Neuronal stem cell (in vitro differentiated cells): Measurements from ENCODE around the gene RNF220.

Source experiments
- DNase-seq: peaks from one replicate; pipeline ENCODE4 v3.0.0-alpha.2; 2013; ENCODE audit warnings: low spot score
- H2AFZ ChIP-seq: one replicate; pipeline ENCODE4 v1.6.1; 2013; ENCODE audit warnings: mild to moderate bottlenecking, low read length, inconsistent platforms
- H2AK5ac ChIP-seq: 2 replicates; pipeline ENCODE4 v1.6.1; 2013; ENCODE audit warnings: low read depth, mild to moderate bottlenecking, inconsistent platforms, low read length, moderate library complexity, mixed read lengths
- H2BK120ac ChIP-seq: 2 replicates; pipeline ENCODE4 v1.6.1; 2013; ENCODE audit warnings: low read depth, mild to moderate bottlenecking, inconsistent platforms, low read length, moderate library complexity, mixed read lengths
- H2BK12ac ChIP-seq: one replicate; pipeline ENCODE4 v1.6.1; 2013; ENCODE audit warnings: low read length, inconsistent platforms
- H2BK15ac ChIP-seq: 2 replicates; pipeline ENCODE4 v1.6.1; 2013; ENCODE audit warnings: mild to moderate bottlenecking, low read length, inconsistent platforms, mixed read lengths
- H2BK5ac ChIP-seq: one replicate; pipeline ENCODE4 v1.6.1; 2013; ENCODE audit warnings: inconsistent platforms, mild to moderate bottlenecking, low read length, moderate library complexity
- H3K14ac ChIP-seq: one replicate; pipeline ENCODE4 v1.6.1; 2013; ENCODE audit warnings: low read length, inconsistent platforms
- H3K18ac ChIP-seq: 2 replicates; pipeline ENCODE4 v1.6.1; 2013; ENCODE audit warnings: low read length, inconsistent platforms
- H3K23ac ChIP-seq: 2 replicates; pipeline ENCODE4 v1.6.1; 2013; ENCODE audit warnings: low read depth, mild to moderate bottlenecking, mixed read lengths, low read length, inconsistent platforms; ENCODE audit not compliant: poor library complexity
- H3K27ac ChIP-seq: replicated peaks from 3 replicates; pipeline ENCODE4 v1.5.1; 2013; ENCODE audit warnings: low read length, inconsistent platforms
- H3K27me3 ChIP-seq, 3 experiments: 2 replicates each; pipeline ENCODE4 v1.6.1; 2013; ENCODE audit warnings: low read length in 3 of 3, mild to moderate bottlenecking in 2 of 3, inconsistent platforms in 1 of 3, low read depth in 1 of 3, mixed read lengths in 1 of 3, moderate library complexity in 1 of 3; ENCODE audit not compliant: control insufficient read depth in 3 of 3, insufficient read depth in 3 of 3
- H3K36me3 ChIP-seq, 2 donors: replicated peaks in 1 of 2; 2 replicates each; pipeline ENCODE4 v1.6.1; 2013; ENCODE audit warnings: low read length in 2 of 2; ENCODE audit not compliant: control insufficient read depth in 2 of 2, insufficient read depth in 2 of 2
- H3K4ac ChIP-seq: 2 replicates; pipeline ENCODE4 v1.6.1; 2013; ENCODE audit warnings: inconsistent platforms, mild to moderate bottlenecking, low read length, moderate library complexity
- H3K4me1 ChIP-seq, 2 donors: 1 replicate in 1 of 2; 2 replicates in 1 of 2; pipeline ENCODE4 v1.6.1; 2013; ENCODE audit warnings: low read length in 2 of 2, low read depth in 1 of 2; ENCODE audit not compliant: control insufficient read depth in 2 of 2, insufficient read depth in 1 of 2
- H3K4me2 ChIP-seq: one replicate; pipeline ENCODE4 v1.6.1; 2013; ENCODE audit warnings: mild to moderate bottlenecking, low read length, inconsistent platforms; ENCODE audit not compliant: insufficient read depth, poor library complexity, severe bottlenecking
- H3K4me3 ChIP-seq, 2 donors: 2 replicates each; pipeline ENCODE4 v1.5.1; 2013; ENCODE audit warnings: low read length in 2 of 2, mild to moderate bottlenecking in 2 of 2, inconsistent platforms in 1 of 2, moderate library complexity in 1 of 2
- H3K79me1 ChIP-seq: one replicate; pipeline ENCODE4 v1.6.1; 2013; ENCODE audit warnings: low read depth, mild to moderate bottlenecking, inconsistent platforms, low read length, moderate library complexity
- H3K9ac ChIP-seq: one replicate; pipeline ENCODE4 v1.6.1; 2013; ENCODE audit warnings: mild to moderate bottlenecking, low read depth, low read length, inconsistent platforms; ENCODE audit not compliant: poor library complexity
- H3K9me3 ChIP-seq, 2 donors: replicated peaks in 1 of 2; 2 replicates each; pipeline versions ENCODE3 to v1.6.1; 2013; ENCODE audit warnings: low read length in 2 of 2, mild to moderate bottlenecking in 2 of 2, inconsistent platforms in 1 of 2, low read depth in 1 of 2, mixed read lengths in 1 of 2, moderate library complexity in 1 of 2; ENCODE audit not compliant: control insufficient read depth in 2 of 2, insufficient read depth in 1 of 2
- H4K8ac ChIP-seq: one replicate; pipeline ENCODE4 v1.6.1; 2013; ENCODE audit warnings: low read depth, mild to moderate bottlenecking, inconsistent platforms, low read length, moderate library complexity
- H4K91ac ChIP-seq: one replicate; pipeline ENCODE4 v1.6.1; 2013; ENCODE audit warnings: low read length, low read depth, mild to moderate bottlenecking, inconsistent platforms; ENCODE audit not compliant: poor library complexity
- WGBS, 2 donors: extraction: QIAGEN DNeasy Blood & Tissue Kit; methylation state at CpG; one replicate each; pipeline ENCODE4 v1.1.7; 2013; ENCODE audit warnings: missing lambda C conversion rate in 2 of 2, mixed read lengths in 1 of 2; ENCODE audit not compliant: insufficient read length in 2 of 2, insufficient replicate concordance in 1 of 2; ENCODE audit errors: extremely low coverage in 2 of 2; 5-methylcytosine and 5-hydroxymethylcytosine counted together

The RNF220 gene

DNA sequence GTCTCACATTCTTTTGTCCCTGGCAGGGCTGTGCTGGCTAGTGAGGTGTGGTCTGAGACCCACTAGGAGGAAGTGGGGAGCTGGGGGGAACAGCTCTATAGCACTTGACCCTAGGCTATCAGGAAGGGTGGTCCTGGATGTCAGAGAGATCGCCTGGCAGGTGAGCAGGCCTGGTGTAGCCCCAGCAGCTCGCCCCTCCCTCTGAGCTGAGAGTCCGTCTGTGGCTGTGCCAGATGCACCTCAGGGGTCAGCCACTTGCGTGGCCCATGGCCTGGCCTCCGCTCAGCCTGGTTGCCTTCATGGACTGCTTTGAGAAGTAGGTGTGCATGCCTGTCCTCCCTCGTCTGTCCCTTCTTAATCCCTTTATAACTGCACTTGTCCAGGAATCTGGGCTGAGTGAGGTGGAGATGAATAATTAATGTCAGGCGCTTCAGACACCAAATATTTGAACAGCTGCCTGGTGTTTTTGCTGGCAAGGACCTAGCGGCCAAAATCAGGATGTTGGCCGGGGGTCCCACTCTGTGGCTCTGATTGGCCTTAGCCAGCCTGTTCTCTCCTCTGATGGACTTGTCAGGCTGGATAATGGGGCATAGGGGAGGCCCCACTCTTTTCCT is 238.8 kb downstream of the RNF220 start:
- no peak overlapping the region for H3K18ac ChIP-seq
- no CpG with 5 or more reads among the region's 9 CpGs for WGBS, 2 donors
- no peaks in the 10 kb centered on the region for H3K9me3 ChIP-seq
- no peak for DNase-seq
- H4K8ac ChIP-seq = no peak overlapping the region
- no peaks in the 10 kb centered on the region for H3K79me1 ChIP-seq
- H3K23ac ChIP-seq = no peak overlapping the region
- H2BK5ac ChIP-seq = no peak overlapping the region
- no peak overlapping the region for H2AFZ ChIP-seq
- H3K27me3 ChIP-seq = no peaks in the 10 kb centered on the region
- H3K4me3 ChIP-seq = no peak overlapping the region
- peaks cover 65 to 99% of the 10 kb centered on the region in 2 donors for H3K36me3 ChIP-seq
- H3K4me2 ChIP-seq = no peak overlapping the region
- H4K91ac ChIP-seq = no peak overlapping the region
- no peak overlapping the region for H2BK120ac ChIP-seq
- no peak overlapping the region for H3K27ac ChIP-seq
- no peak overlapping the region for H2AK5ac ChIP-seq
- H3K9ac ChIP-seq = no peak overlapping the region
- H2BK15ac ChIP-seq = no peak overlapping the region
- no peak overlapping the region for H3K4ac ChIP-seq
- no peak overlapping the region for H3K14ac ChIP-seq
- H3K4me1 ChIP-seq = peaks cover 1 to 2% of the 10 kb centered on the region in 2 donors
- no peak overlapping the region for H2BK12ac ChIP-seq

DNA sequence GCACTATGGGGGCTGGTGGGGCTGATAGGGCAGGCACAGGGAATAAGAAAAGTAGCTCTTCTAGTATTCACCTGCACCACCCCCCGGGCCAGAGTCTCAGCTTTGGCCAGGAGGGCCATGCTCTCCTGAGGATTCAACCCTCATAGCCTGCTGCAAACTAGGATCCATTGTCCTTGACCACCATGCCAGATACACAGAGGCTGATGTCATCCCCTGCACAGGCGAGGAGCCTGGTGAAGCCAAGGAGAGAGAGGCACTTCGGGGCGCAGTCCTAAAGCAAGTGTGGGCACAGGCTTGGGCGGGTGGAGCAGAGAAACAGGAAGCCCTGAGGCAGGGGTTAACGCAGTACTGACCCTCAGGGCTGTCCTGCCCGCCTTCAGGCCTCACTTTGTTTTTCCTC is 239.8 kb downstream of the RNF220 start:
- Histone ChIP-seq H3K27me3 (no peaks in the 10 kb centered on the region), H3K4me3 (no peak overlapping the region), H3K36me3 (peaks cover 65 to 100% of the 10 kb centered on the region in 2 donors)

DNA sequence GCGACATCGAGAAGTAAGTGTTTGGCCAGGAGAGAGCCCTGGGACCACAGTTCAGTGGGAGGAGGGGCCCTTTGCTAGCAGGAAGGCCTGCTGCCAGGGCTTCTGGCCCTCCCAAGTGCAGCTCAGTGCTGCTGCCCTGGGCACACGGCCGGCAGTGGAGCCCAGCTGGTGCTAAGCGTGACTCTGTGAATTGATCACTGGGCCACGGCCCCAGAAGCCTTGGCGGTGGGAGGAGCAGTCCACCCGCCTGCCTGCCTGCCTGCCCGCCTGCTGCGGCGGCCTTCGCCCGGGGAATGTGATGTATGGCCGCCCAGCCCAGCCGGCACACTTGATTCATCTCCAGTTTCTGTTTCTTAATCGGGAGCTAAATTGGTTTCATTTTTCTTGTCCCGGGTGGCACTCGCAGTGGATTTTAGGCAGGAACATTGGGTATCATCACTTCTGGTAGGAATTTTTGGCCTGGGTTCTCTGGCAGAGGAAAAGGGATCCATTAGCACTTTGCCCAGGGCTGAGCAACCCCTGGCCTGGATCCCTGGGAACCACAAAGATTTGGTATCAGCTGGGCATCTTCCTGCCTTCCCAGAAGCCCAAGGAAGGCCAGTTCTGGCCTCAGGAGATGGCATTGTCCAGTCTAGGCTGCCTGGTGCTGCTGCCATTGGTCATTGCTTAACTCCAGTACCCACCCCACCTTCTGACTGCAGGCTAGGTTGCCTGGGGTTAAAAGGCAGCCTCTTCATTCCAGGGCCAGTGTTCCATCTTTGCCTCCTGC is 240.6 kb downstream of the RNF220 start:
- H3K9ac ChIP-seq = no peak overlapping the region
- no peak overlapping the region for H3K18ac ChIP-seq
- H4K8ac ChIP-seq = no peak overlapping the region
- H2BK120ac ChIP-seq = no peak overlapping the region
- H2BK5ac ChIP-seq = no peak overlapping the region
- no peak overlapping the region for H2BK12ac ChIP-seq
- no CpG with 5 or more reads among the region's 18 CpGs for WGBS, 2 donors
- H3K4me3 ChIP-seq = no peak overlapping the region
- DNase-seq = no peak
- H3K27ac ChIP-seq = no peak overlapping the region
- no peaks in the 10 kb centered on the region for H3K27me3 ChIP-seq
- H3K36me3 ChIP-seq = peaks cover 67 to 100% of the 10 kb centered on the region in 2 donors
- no peak overlapping the region for H2AFZ ChIP-seq
- peak overlapping the region; percentile 52 for H3K23ac ChIP-seq
- H3K9me3 ChIP-seq = no peaks in the 10 kb centered on the region
- no peak overlapping the region for H2BK15ac ChIP-seq
- no peak overlapping the region for H3K14ac ChIP-seq
- peaks cover 2 to 11% of the 10 kb centered on the region in 2 donors for H3K4me1 ChIP-seq
- no peak overlapping the region for H2AK5ac ChIP-seq
- no peak overlapping the region for H3K4ac ChIP-seq
- no peaks in the 10 kb centered on the region for H3K79me1 ChIP-seq
- H4K91ac ChIP-seq = no peak overlapping the region
- H3K4me2 ChIP-seq = no peak overlapping the region

More for the DNA sequence above, 239.8 kb downstream of the RNF220 start:
- Histone ChIP-seq H3K9me3 (no peaks in the 10 kb centered on the region), H2AFZ (no peak overlapping the region), H3K14ac (no peak overlapping the region), H2BK12ac (no peak overlapping the region), H3K18ac (no peak overlapping the region), H3K4ac (no peak overlapping the region), H3K23ac (no peak overlapping the region), H2BK15ac (no peak overlapping the region), H3K4me1 (peaks cover 2 to 6% of the 10 kb centered on the region in 2 donors), H4K8ac (no peak overlapping the region), H3K4me2 (no peak overlapping the region), H2BK5ac (no peak overlapping the region), H2BK120ac (no peak overlapping the region), H4K91ac (no peak overlapping the region), H2AK5ac (no peak overlapping the region), H3K27ac (no peak overlapping the region), H3K79me1 (no peaks in the 10 kb centered on the region), H3K9ac (no peak overlapping the region)
- no peak for DNase-seq
- no CpG with 5 or more reads among the region's 7 CpGs for WGBS, 2 donors

DNA sequence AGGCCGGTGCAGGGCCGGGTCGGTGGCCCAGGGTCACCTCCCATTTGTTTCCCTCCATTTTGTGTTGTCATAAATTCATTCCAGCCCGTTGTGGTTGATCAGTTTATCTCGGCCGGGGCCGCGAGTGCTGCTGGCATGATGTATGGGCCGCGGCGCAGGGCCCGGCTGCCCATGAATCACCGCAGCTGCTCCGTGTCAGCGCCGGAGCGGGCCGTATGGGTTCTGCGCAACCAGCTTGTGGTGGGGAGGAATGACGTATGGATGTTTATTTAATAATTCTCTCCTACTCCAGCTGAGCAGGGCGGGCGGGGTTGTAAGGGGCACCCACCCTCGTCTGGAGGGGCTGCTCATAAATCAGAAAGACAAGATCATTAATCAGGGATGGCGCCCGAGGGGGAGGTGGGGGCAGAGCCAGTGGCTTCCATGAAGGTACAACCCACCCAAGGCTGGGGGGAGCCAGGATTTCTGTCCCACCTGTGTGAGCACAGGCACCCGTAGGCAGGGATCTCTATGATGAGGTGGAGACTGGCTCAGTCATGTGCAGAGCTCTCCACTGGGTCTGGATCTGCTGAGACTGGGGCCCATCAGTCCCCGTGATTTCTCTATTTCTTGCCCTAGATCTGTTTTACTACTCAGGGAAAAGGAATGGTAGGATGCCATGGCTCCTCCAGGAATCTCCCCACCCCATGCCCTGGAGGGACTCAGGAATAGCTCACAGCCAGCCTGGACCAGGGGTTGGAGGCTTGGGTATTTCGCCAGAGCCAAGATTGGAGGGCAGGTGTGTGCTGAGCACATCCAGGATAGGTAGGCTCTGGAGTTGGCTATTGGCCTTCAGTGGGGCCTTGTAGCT is 241.4 kb downstream of the RNF220 start:
- H2BK15ac ChIP-seq = no peak overlapping the region
- no peaks in the 10 kb centered on the region for H3K27me3 ChIP-seq
- no peak overlapping the region for H4K91ac ChIP-seq
- H3K36me3 ChIP-seq = peaks cover 67 to 100% of the 10 kb centered on the region in 2 donors
- no peak for DNase-seq
- H2BK12ac ChIP-seq = no peak overlapping the region
- no peaks in the 10 kb centered on the region for H3K9me3 ChIP-seq
- H2BK120ac ChIP-seq = no peak overlapping the region
- no peak overlapping the region for H3K4ac ChIP-seq
- H3K9ac ChIP-seq = no peak overlapping the region
- H2AK5ac ChIP-seq = no peak overlapping the region
- no peak overlapping the region for H3K4me2 ChIP-seq
- no peak overlapping the region for H2AFZ ChIP-seq
- no peak overlapping the region for H2BK5ac ChIP-seq
- peak overlapping the region; percentile 52 for H3K23ac ChIP-seq
- no peaks in the 10 kb centered on the region for H3K79me1 ChIP-seq
- H3K18ac ChIP-seq = no peak overlapping the region
- no CpG with 5 or more reads among the region's 28 CpGs for WGBS, 2 donors
- H3K14ac ChIP-seq = no peak overlapping the region
- H3K4me1 ChIP-seq = peaks cover 0 to 12% of the 10 kb centered on the region in 2 donors
- no peak overlapping the region for H4K8ac ChIP-seq
- no peak overlapping the region for H3K4me3 ChIP-seq
- H3K27ac ChIP-seq = no peak overlapping the region
